ENCODE results near the gene LRWD1.
"Not testable (repeated sequence)": the region's sequence is repeated elsewhere in the genome, so short reads cannot be mapped to it uniquely, and the experiment has no call there.

- not testable (repeated sequence) for TF ChIP-seq POLR2AphosphoS5, POLR2A (IDR thresholded peaks at IDR 0.05)
- TF ChIP-seq, protein P1, sequence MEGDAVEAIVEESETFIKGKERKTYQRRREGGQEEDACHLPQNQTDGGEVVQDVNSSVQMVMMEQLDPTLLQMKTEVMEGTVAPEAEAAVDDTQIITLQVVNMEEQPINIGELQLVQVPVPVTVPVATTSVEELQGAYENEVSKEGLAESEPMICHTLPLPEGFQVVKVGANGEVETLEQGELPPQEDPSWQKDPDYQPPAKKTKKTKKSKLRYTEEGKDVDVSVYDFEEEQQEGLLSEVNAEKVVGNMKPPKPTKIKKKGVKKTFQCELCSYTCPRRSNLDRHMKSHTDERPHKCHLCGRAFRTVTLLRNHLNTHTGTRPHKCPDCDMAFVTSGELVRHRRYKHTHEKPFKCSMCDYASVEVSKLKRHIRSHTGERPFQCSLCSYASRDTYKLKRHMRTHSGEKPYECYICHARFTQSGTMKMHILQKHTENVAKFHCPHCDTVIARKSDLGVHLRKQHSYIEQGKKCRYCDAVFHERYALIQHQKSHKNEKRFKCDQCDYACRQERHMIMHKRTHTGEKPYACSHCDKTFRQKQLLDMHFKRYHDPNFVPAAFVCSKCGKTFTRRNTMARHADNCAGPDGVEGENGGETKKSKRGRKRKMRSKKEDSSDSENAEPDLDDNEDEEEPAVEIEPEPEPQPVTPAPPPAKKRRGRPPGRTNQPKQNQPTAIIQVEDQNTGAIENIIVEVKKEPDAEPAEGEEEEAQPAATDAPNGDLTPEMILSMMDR (IDR thresholded peaks at IDR 0.05), result not testable (repeated sequence)
Observed at GRCh38 chr7:102515889-102516288, 51.1 kb downstream of the LRWD1 start.

Measured in sigmoid colon (tissue), 4 donors.